Mesothelial cell of epicardium (in vitro differentiated cells): ENCODE results near the gene TRIL. TPM values are rescaled to one million over a fixed set of nuclear protein-coding genes. Genes with fewer than 3 reads are reported as not detected.

Experiments
- DNase-seq, 2 experiments: peaks; one replicate each; pipeline ENCODE4 v3.0.0; 2021; ENCODE audit warnings: low spot score in 2 of 2; ENCODE audit not compliant: unreplicated experiment in 2 of 2
- H3K27ac Mint-ChIP-seq: 2 replicates; pipeline ENCODE4 v1.8.0; 2021; ENCODE audit warnings: mixed read lengths
- H3K27me3 Mint-ChIP-seq: 2 replicates; pipeline ENCODE4 v1.8.0; 2021; ENCODE audit warnings: low read depth, mixed read lengths
- H3K36me3 Mint-ChIP-seq: 2 replicates; pipeline ENCODE4 v1.8.0; 2021; ENCODE audit warnings: mixed read lengths
- H3K4me1 Mint-ChIP-seq: 2 replicates; pipeline ENCODE4 v1.8.0; 2021; ENCODE audit warnings: mixed read lengths
- H3K4me3 Mint-ChIP-seq: 2 replicates; pipeline ENCODE4 v1.8.0; 2021; ENCODE audit warnings: mild to moderate bottlenecking, moderate library complexity, mixed read lengths
- H3K9me3 Mint-ChIP-seq: 2 replicates; pipeline ENCODE4 v1.8.0; 2021; ENCODE audit warnings: mixed read lengths
- total RNA-seq: library from RNA; stranded (reverse); gene quantifications from 3 replicates; pipeline ENCODE4 v1.2.1, GENCODE V29; 2021
- TF ChIP-seq, protein P1 (sequence below): fragments of 200-600 bp; sonication (generic); IDR thresholded peaks from one replicate; pipeline ENCODE4 v1.5.0; 2021; ENCODE audit warnings: antibody characterized with exemption; ENCODE audit not compliant: unreplicated experiment

Gene TRIL
- total RNA-seq, 1 donor from 2014 or later: 14.2 TPM

GRCh38 chr7:28920424-28920823, 37.7 kb downstream of the TRIL start:
- peaks cover 6% of the 10 kb centered on the region for H3K4me1 Mint-ChIP-seq
- no peaks in the 10 kb centered on the region for H3K9me3 Mint-ChIP-seq
- peaks cover 8% of the 10 kb centered on the region for H3K27me3 Mint-ChIP-seq
- no peak overlapping the region for H3K4me3 Mint-ChIP-seq
- H3K36me3 Mint-ChIP-seq: no peaks in the 10 kb centered on the region
- TF ChIP-seq, protein P1, sequence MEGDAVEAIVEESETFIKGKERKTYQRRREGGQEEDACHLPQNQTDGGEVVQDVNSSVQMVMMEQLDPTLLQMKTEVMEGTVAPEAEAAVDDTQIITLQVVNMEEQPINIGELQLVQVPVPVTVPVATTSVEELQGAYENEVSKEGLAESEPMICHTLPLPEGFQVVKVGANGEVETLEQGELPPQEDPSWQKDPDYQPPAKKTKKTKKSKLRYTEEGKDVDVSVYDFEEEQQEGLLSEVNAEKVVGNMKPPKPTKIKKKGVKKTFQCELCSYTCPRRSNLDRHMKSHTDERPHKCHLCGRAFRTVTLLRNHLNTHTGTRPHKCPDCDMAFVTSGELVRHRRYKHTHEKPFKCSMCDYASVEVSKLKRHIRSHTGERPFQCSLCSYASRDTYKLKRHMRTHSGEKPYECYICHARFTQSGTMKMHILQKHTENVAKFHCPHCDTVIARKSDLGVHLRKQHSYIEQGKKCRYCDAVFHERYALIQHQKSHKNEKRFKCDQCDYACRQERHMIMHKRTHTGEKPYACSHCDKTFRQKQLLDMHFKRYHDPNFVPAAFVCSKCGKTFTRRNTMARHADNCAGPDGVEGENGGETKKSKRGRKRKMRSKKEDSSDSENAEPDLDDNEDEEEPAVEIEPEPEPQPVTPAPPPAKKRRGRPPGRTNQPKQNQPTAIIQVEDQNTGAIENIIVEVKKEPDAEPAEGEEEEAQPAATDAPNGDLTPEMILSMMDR: no peak
- no peak for DNase-seq
- no peak overlapping the region for H3K27ac Mint-ChIP-seq

GRCh38 chr7:28919510-28919909, 38.6 kb downstream of the TRIL start:
- Mint-ChIP-seq H3K4me1 (peaks cover 6% of the 10 kb centered on the region), H3K27ac (no peak overlapping the region), H3K27me3 (peaks cover 3% of the 10 kb centered on the region), H3K4me3 (no peak overlapping the region), H3K9me3 (no peaks in the 10 kb centered on the region), H3K36me3 (no peaks in the 10 kb centered on the region)
- TF ChIP-seq, protein P1: no peak
- no peak for DNase-seq

GRCh38 chr7:28908775-28909174, 49.4 kb downstream of the TRIL start:
- Mint-ChIP-seq H3K27ac (no peak overlapping the region), H3K4me1 (peaks cover 14% of the 10 kb centered on the region), H3K36me3 (peaks cover 4% of the 10 kb centered on the region), H3K4me3 (no peak overlapping the region), H3K9me3 (peaks cover 11% of the 10 kb centered on the region), H3K27me3 (no peaks in the 10 kb centered on the region)
- TF ChIP-seq, protein P1: no peak
- DNase-seq: no peak

- H3K36me3 Mint-ChIP-seq: no peaks in the 10 kb centered on the region
- no peaks in the 10 kb centered on the region for H3K9me3 Mint-ChIP-seq
- TF ChIP-seq, protein P1: no peak
- no peak overlapping the region for H3K27ac Mint-ChIP-seq
- peaks cover 21% of the 10 kb centered on the region for H3K4me1 Mint-ChIP-seq
- no peak for DNase-seq
- H3K27me3 Mint-ChIP-seq: no peaks in the 10 kb centered on the region
- H3K4me3 Mint-ChIP-seq: no peak overlapping the region
Observed at GRCh38 chr7:28905464-28905863, 52.7 kb downstream of the TRIL start.

DNA sequence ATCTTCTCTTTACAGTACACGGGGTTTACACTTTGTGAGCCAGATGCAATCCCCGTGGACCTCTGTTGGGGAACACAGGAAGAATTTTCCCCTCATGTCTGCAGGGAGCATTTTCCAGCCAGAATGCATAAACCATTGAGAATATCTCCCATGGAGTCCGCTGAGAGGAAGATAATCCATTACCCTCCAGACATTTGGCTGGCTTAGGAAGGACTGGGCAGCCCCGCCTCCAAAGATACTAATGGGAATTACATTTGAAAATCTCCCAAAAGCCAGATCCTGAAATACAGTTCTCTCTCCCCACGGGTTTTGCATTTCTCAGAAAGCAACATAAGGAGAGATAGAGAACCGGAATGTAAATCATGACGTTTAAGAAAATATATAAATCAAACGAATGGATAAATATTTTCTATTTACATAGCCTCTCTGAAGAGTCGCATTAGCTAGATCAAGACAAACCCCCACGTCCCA, 53.5 kb downstream of the TRIL start:
- H3K4me3 Mint-ChIP-seq: no peak overlapping the region
- TF ChIP-seq, protein P1: no peak
- no peak for DNase-seq
- no peaks in the 10 kb centered on the region for H3K36me3 Mint-ChIP-seq
- H3K9me3 Mint-ChIP-seq: no peaks in the 10 kb centered on the region
- H3K4me1 Mint-ChIP-seq: peaks cover 21% of the 10 kb centered on the region
- H3K27me3 Mint-ChIP-seq: no peaks in the 10 kb centered on the region
- H3K27ac Mint-ChIP-seq: peak overlapping the region; percentile 41
